CD8-positive, alpha-beta memory T cell (primary cell): ENCODE measurements around the gene COL24A1. TPM values are rescaled to one million over a fixed set of nuclear protein-coding genes. Genes with fewer than 3 reads are reported as not detected.

ENCODE experiments used
- CTCF ChIA-PET: fragments of 350-600 bp; sonication (Branson Sonifier 250); formaldehyde crosslinking; loops from one replicate; lab custom pipeline; 2021; ENCODE audit warnings: antibody characterized with exemption; lab: Charles Lee
- POLR2A ChIA-PET: fragments of 350-600 bp; sonication (Branson Sonifier 250); formaldehyde crosslinking; loops from one replicate; lab custom pipeline; 2021; ENCODE audit warnings: antibody characterized with exemption; lab: Charles Lee
- DNase-seq, 5 donors: peaks; one replicate each; pipeline versions ENCODE4 v3.0.0 to v3.0.0-alpha.2; 2020 to 2022; ENCODE audit warnings: mixed read lengths in 1 of 5
- H3K27ac ChIP-seq: one replicate; pipeline ENCODE4 v1.7.0; 2013; ENCODE audit warnings: low read depth, mild to moderate bottlenecking, low read length, moderate library complexity
- H3K27me3 ChIP-seq: 2 replicates; pipeline ENCODE4 v1.7.0; 2013; ENCODE audit warnings: low read length, mild to moderate bottlenecking; ENCODE audit not compliant: insufficient read depth, poor library complexity, severe bottlenecking
- H3K36me3 ChIP-seq: 2 replicates; pipeline ENCODE4 v1.7.0; 2013; ENCODE audit warnings: mild to moderate bottlenecking, low read length, moderate library complexity; ENCODE audit not compliant: insufficient read depth
- H3K4me1 ChIP-seq: 2 replicates; pipeline ENCODE4 v1.7.0; 2013; ENCODE audit warnings: mild to moderate bottlenecking, low read length, moderate library complexity; ENCODE audit not compliant: insufficient read depth
- H3K4me3 ChIP-seq: 2 replicates; pipeline ENCODE4 v1.7.0; 2013; ENCODE audit warnings: mild to moderate bottlenecking, low read length
- H3K9me3 ChIP-seq: 2 replicates; pipeline ENCODE4 v1.7.0; 2013; ENCODE audit warnings: mild to moderate bottlenecking, low read length
- H3K27ac Mint-ChIP-seq, 8 donors: one replicate each; pipeline ENCODE4 v1.8.0; 2020 to 2021; ENCODE audit warnings: mixed read lengths in 8 of 8, mild to moderate bottlenecking in 6 of 8, inconsistent platforms in 3 of 8, moderate library complexity in 3 of 8
- H3K27me3 Mint-ChIP-seq, 2 donors: one replicate each; pipeline ENCODE4 v1.8.0; 2020 to 2021; ENCODE audit warnings: mixed read lengths in 2 of 2, mild to moderate bottlenecking in 1 of 2, moderate library complexity in 1 of 2
- H3K36me3 Mint-ChIP-seq, 3 donors: one replicate each; pipeline ENCODE4 v1.8.0; 2020 to 2021; ENCODE audit warnings: mixed read lengths in 3 of 3, inconsistent platforms in 1 of 3, mild to moderate bottlenecking in 1 of 3
- H3K4me1 Mint-ChIP-seq, 3 donors: one replicate each; pipeline ENCODE4 v1.8.0; 2020 to 2021; ENCODE audit warnings: mixed read lengths in 3 of 3, inconsistent platforms in 1 of 3, mild to moderate bottlenecking in 1 of 3
- H3K4me3 Mint-ChIP-seq, 7 donors: one replicate each; pipeline ENCODE4 v1.8.0; 2020 to 2021; ENCODE audit warnings: mixed read lengths in 7 of 7, mild to moderate bottlenecking in 6 of 7, moderate library complexity in 4 of 7, inconsistent platforms in 2 of 7
- H3K9me3 Mint-ChIP-seq, 5 donors: one replicate each; pipeline ENCODE4 v1.8.0; 2020 to 2022; ENCODE audit warnings: mixed read lengths in 5 of 5, mild to moderate bottlenecking in 3 of 5, moderate library complexity in 2 of 5, inconsistent platforms in 1 of 5
- polyA plus RNA-seq: library from polyadenylated mRNA; unstranded; fragments of 300-500 nt; fragmentation: Illumina TruSeq; gene quantifications from one replicate; pipeline ENCODE4 v1.2.3, GENCODE V29; 2021
- total RNA-seq, 2 experiments: library from RNA; stranded (reverse); gene quantifications; one replicate each; pipeline ENCODE4 v1.2.3, GENCODE V29; 2021

Gene COL24A1
- total and polyA plus RNA-seq, 3 experiments from 2014 or later: not detected

DNA sequence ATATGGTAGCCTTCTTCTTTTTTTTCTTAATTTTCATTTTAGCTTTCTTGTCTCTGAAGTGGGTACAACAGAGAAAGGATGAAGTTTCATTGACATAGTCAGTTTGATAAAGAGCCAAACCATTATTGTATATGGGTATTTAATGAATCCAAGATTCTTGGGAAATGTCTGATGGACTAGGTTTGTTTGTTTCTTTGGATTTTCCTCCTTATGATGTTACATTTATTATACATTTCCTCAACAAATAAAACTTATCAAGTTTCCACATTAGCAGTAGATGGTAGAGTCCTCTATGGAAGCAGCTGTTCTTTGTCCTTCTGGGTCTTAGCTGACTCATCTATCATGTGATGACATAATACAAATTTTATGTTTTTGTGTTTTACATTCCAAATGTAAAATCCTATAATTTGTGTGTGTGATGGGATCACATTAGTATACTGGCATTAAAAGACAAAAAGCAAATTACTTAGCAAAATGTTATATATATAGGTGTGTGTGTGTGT lies 6.0 kb downstream of the COL24A1 start:
- Histone ChIP-seq H3K27ac (no peak overlapping the region), H3K4me3 (no peak overlapping the region), H3K9me3 (no peaks in the 10 kb centered on the region), H3K27me3 (no peaks in the 10 kb centered on the region), H3K4me1 (no peaks in the 10 kb centered on the region), H3K36me3 (no peaks in the 10 kb centered on the region)
- ChIA-PET POLR2A (no interaction called here), CTCF (no interaction called here)
- Mint-ChIP-seq H3K27ac (no peak overlapping the region), H3K9me3 (peaks cover 0 to 9% (median 4%) of the 10 kb centered on the region in 5 donors), H3K36me3 (no peaks in the 10 kb centered on the region), H3K27me3 (peaks cover 6 to 12% of the 10 kb centered on the region in 2 donors), H3K4me1 (no peaks in the 10 kb centered on the region), H3K4me3 (no peak overlapping the region)
- no peak for DNase-seq

DNA sequence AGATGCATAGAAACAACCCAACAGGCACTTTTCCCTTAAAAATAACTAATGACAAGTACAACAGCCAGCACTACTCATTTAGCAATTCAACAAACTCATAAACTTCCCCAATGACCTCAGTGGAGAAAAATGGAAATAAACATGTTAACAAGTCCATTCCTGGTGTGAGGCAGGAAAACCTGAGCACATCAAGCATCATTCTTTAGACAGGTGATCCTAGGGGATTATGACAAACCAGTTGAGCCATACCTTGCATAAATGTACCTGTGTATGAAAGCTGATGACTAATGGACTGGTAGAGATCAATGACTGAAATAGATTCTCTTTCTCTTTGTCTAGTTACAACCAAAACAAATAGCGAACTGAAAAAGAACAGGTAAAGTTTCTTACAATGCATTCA lies 7.0 kb downstream of the COL24A1 start:
- no peak for DNase-seq
- Histone ChIP-seq H3K4me1 (no peaks in the 10 kb centered on the region), H3K4me3 (no peak overlapping the region), H3K27ac (no peak overlapping the region), H3K9me3 (no peaks in the 10 kb centered on the region), H3K36me3 (no peaks in the 10 kb centered on the region), H3K27me3 (no peaks in the 10 kb centered on the region)
- POLR2A ChIA-PET: no interaction called here
- H3K4me1 Mint-ChIP-seq: no peaks in the 10 kb centered on the region
- no peak overlapping the region for H3K4me3 Mint-ChIP-seq
- H3K27ac Mint-ChIP-seq: no peak overlapping the region
- peaks cover 6 to 11% of the 10 kb centered on the region in 2 donors for H3K27me3 Mint-ChIP-seq
- CTCF ChIA-PET: no interaction called here
- H3K36me3 Mint-ChIP-seq: no peaks in the 10 kb centered on the region
- H3K9me3 Mint-ChIP-seq: peaks cover 0 to 8% (median 4%) of the 10 kb centered on the region in 5 donors

DNA sequence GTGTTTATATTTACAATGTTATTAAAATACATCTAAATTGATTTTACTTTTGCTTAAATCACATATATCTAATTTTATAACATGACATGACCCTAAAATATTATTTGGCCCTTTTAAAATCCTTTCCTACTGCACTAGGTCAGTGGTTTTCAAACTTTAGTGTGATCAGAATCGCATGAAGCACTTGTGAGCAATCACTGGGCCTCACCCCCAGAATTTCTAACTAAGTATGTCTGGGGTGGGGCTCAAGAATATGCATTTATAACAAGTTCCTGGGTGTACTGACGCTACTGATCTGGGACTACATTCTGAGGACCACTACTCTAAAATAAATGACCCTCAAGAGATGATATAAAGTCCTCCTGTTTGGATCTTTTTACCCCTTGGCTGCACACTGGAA lies 8.8 kb downstream of the COL24A1 start:
- Mint-ChIP-seq H3K4me3 (no peak overlapping the region), H3K27ac (no peak overlapping the region), H3K4me1 (no peaks in the 10 kb centered on the region), H3K9me3 (peaks cover 0 to 6% (median 0%) of the 10 kb centered on the region in 5 donors), H3K27me3 (peaks cover 0 to 4% of the 10 kb centered on the region in 2 donors), H3K36me3 (no peaks in the 10 kb centered on the region)
- DNase-seq: no peak
- H3K4me1 ChIP-seq: no peaks in the 10 kb centered on the region
- CTCF ChIA-PET: no interaction called here
- no peaks in the 10 kb centered on the region for H3K9me3 ChIP-seq
- H3K4me3 ChIP-seq: no peak overlapping the region
- POLR2A ChIA-PET: no interaction called here
- H3K27ac ChIP-seq: no peak overlapping the region
- H3K36me3 ChIP-seq: no peaks in the 10 kb centered on the region
- H3K27me3 ChIP-seq: no peaks in the 10 kb centered on the region

DNA sequence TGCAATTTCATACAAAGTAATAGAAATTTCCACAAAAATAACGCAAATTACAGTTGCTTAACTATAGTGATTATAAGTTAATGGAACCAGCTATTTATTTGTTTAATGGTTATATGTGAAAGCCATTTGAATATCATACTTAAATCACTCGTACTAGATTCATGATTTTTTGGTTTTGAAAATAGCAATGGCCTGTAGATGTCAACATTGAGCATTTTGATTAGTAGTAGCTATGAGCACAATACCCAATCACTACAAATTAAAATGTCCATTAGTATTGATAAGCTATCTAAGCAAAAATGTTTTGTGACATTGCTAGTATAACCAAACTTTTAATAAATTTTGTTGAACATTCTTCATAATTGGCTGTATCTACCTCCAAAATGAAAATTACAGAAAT lies 10.0 kb downstream of the COL24A1 start:
- Histone ChIP-seq H3K27ac (no peak overlapping the region), H3K9me3 (no peaks in the 10 kb centered on the region), H3K27me3 (no peaks in the 10 kb centered on the region), H3K4me1 (no peaks in the 10 kb centered on the region), H3K36me3 (no peaks in the 10 kb centered on the region), H3K4me3 (no peak overlapping the region)
- no peaks in the 10 kb centered on the region for H3K36me3 Mint-ChIP-seq
- no peak overlapping the region for H3K27ac Mint-ChIP-seq
- DNase-seq: no peak
- no peaks in the 10 kb centered on the region for H3K4me1 Mint-ChIP-seq
- no peaks in the 10 kb centered on the region for H3K27me3 Mint-ChIP-seq
- no peak overlapping the region for H3K4me3 Mint-ChIP-seq
- H3K9me3 Mint-ChIP-seq: peaks cover 0 to 6% (median 0%) of the 10 kb centered on the region in 5 donors
- ChIA-PET CTCF (no interaction called here), POLR2A (no interaction called here)

DNA sequence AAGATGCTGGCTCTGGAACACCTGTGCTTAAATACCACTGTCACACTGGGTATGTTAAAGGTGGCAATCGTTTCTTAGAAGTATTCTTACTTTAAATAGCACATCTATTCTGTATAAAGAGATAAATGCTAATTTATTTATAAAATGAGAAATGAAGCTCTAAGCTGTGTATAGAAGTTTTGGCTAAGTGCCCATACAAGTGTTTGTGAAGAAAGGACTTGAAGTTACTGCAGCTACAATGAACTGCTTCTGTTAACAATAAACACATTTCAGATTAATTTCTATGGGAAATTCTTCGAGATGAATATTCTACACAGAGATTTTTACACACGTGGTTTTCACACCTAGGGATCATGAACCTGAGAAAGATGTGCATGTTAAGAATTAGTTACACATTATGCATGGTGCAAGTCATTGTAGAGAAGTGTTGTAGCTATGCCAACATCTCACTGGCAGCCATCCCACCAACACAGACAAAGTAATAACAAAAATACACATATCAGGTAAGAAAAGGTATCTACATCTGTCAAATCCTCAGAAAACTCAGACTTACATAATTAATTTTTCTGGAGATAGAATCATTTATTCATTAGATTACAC lies 16.2 kb downstream of the COL24A1 start:
- Histone ChIP-seq H3K4me1 (no peaks in the 10 kb centered on the region), H3K36me3 (no peaks in the 10 kb centered on the region), H3K4me3 (no peak overlapping the region), H3K27ac (no peak overlapping the region), H3K27me3 (no peaks in the 10 kb centered on the region), H3K9me3 (no peaks in the 10 kb centered on the region)
- H3K4me1 Mint-ChIP-seq: no peaks in the 10 kb centered on the region
- POLR2A ChIA-PET: no interaction called here
- CTCF ChIA-PET: no interaction called here
- DNase-seq: no peak
- H3K9me3 Mint-ChIP-seq: peaks cover 0 to 5% (median 0%) of the 10 kb centered on the region in 5 donors
- H3K4me3 Mint-ChIP-seq: no peak overlapping the region
- H3K27me3 Mint-ChIP-seq: peaks cover 3% of the 10 kb centered on the region in 2 donors
- no peak overlapping the region for H3K27ac Mint-ChIP-seq
- no peaks in the 10 kb centered on the region for H3K36me3 Mint-ChIP-seq

DNA sequence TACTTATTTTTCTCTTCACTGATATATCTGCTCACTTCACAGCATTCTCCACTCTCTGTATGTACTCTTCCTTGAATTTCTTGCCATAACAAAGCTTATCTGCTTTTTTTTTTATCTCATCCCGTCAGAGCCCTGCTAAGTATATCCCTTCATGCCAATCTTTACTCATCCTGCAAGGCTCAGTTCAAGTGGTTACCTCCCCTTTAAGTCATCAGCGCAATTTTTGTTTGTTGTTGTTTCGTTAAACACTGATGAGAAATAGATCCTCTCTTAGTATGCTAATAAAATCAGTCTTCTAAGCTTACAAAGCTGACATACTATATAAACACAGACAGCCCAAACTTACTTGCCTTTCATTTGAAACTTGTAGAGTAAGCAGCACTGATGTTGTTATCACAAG lies 17.8 kb downstream of the COL24A1 start:
- peaks cover 0 to 6% (median 0%) of the 10 kb centered on the region in 5 donors for H3K9me3 Mint-ChIP-seq
- H3K4me3 ChIP-seq: no peak overlapping the region
- no peaks in the 10 kb centered on the region for H3K36me3 ChIP-seq
- no peaks in the 10 kb centered on the region for H3K9me3 ChIP-seq
- peaks cover 3% of the 10 kb centered on the region in 2 donors for H3K27me3 Mint-ChIP-seq
- H3K27me3 ChIP-seq: no peaks in the 10 kb centered on the region
- H3K27ac ChIP-seq: no peak overlapping the region
- no peaks in the 10 kb centered on the region for H3K4me1 ChIP-seq
- no peak overlapping the region for H3K27ac Mint-ChIP-seq
- no peaks in the 10 kb centered on the region for H3K4me1 Mint-ChIP-seq
- no peaks in the 10 kb centered on the region for H3K36me3 Mint-ChIP-seq
- H3K4me3 Mint-ChIP-seq: no peak overlapping the region
- ChIA-PET POLR2A (no interaction called here), CTCF (no interaction called here)
- DNase-seq: no peak

DNA sequence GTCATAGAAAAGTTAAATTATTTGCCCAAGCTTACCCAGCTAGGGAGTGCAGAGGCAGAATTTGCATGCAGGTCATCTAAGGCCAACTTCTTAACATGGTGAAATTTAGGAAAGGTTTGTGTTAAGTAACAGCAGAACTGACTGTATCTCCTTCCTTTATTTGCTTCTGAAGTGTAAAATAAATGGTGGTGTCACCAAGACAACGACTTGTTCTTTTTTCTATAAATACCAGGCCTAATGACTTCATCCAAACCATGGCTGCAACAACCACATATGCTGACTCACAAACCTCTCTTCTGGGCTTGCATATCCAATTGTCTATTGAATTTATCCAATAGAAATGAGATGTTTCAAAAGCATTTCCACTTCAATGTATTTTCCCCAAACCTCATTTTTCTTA lies 19.1 kb downstream of the COL24A1 start:
- ChIA-PET POLR2A (no interaction called here), CTCF (no interaction called here)
- DNase-seq: no peak
- Histone ChIP-seq H3K4me1 (no peaks in the 10 kb centered on the region), H3K27ac (no peak overlapping the region), H3K36me3 (no peaks in the 10 kb centered on the region), H3K4me3 (no peak overlapping the region), H3K27me3 (no peaks in the 10 kb centered on the region), H3K9me3 (no peaks in the 10 kb centered on the region)
- no peaks in the 10 kb centered on the region for H3K4me1 Mint-ChIP-seq
- peaks cover 0 to 6% (median 0%) of the 10 kb centered on the region in 5 donors for H3K9me3 Mint-ChIP-seq
- peaks cover 3% of the 10 kb centered on the region in 2 donors for H3K27me3 Mint-ChIP-seq
- H3K4me3 Mint-ChIP-seq: no peak overlapping the region
- H3K27ac Mint-ChIP-seq: no peak overlapping the region
- no peaks in the 10 kb centered on the region for H3K36me3 Mint-ChIP-seq

DNA sequence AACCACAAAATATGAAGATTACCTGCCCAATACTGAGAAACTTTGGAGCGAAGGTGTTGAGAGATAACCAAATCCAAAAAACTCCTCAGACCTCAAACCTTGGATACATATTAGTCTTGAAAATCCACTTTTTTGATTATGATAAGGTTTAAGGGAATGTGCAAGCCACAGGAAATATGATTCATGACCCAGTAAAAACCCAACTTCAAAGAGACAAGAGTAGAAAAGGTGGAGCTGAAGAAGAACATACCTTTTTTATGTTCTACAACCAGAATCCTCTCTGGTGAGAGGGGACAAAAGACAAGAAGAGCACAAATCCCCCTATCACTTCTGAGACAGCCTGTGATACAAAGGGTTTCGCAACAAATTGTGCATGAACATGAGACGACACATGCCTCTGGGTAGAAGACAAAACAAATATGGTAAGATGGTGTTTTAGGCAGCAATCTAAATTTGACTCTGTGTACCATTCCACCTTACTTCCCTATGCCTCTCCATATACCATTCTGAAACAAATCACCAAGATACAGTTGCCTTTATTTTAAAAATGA lies 37.3 kb downstream of the COL24A1 start:
- H3K4me1 ChIP-seq: no peaks in the 10 kb centered on the region
- DNase-seq: no peak
- H3K9me3 ChIP-seq: no peaks in the 10 kb centered on the region
- Mint-ChIP-seq H3K36me3 (no peaks in the 10 kb centered on the region), H3K4me1 (no peaks in the 10 kb centered on the region), H3K27me3 (peaks cover 0 to 3% of the 10 kb centered on the region in 2 donors), H3K27ac (no peak overlapping the region), H3K9me3 (peaks cover 0 to 12% (median 3%) of the 10 kb centered on the region in 5 donors), H3K4me3 (no peak overlapping the region)
- H3K27ac ChIP-seq: no peak overlapping the region
- ChIA-PET CTCF (no interaction called here), POLR2A (no interaction called here)
- H3K36me3 ChIP-seq: no peaks in the 10 kb centered on the region
- H3K4me3 ChIP-seq: no peak overlapping the region
- no peaks in the 10 kb centered on the region for H3K27me3 ChIP-seq
